HG02588 (cell line): ENCODE results near the gene VPS13D.

ENCODE experiments used
- ATAC-seq: cut with Tn5 transposase; IDR thresholded peaks from one replicate; pipeline ENCODE4 v1.9.1; 2021; ENCODE audit warnings: mild to moderate bottlenecking, moderate library complexity; ENCODE audit not compliant: unreplicated experiment

Gene VPS13D

DNA sequence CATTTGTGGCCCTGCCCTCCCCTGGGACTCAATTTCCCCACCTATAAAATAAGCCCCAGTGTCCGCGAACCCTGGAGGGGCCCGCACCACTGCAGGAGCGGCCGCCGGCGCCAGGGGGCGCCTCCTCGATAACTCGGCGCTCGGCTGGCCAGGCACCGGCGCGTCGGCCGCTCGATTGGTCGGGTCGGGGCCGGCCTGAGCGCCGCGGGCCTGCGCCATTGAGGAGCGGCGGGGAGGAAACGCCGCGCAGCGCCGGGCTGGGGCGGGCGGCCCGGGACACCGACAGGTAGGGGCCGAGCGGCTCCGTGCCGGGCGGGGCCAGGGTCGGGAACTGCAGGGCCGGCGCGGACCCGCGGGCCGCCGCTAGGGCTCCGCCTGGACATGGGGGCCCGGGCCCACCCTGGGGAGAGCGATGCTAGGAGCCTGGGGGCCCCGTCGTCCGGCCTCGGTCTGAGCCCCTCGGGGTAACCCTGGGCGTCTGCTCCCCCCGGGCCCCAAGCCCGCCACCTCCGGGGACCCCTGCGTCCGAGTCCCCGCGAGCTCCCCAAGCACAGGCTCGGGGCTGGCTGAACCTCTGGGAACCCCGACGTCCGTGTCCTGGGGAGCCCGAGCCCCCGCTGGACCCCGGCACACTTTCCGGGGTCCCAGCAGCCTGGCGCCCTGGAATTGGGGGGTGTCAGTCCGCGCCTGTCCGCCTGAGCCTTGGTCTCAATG lies at the start of gene VPS13D:
Gene VPS13D (plus strand): TSS at position 196 of the 714 bp plus-strand sequence. CDS start 4,237 bp downstream, outside the sequence.
- peak; percentile 84 for ATAC-seq

DNA sequence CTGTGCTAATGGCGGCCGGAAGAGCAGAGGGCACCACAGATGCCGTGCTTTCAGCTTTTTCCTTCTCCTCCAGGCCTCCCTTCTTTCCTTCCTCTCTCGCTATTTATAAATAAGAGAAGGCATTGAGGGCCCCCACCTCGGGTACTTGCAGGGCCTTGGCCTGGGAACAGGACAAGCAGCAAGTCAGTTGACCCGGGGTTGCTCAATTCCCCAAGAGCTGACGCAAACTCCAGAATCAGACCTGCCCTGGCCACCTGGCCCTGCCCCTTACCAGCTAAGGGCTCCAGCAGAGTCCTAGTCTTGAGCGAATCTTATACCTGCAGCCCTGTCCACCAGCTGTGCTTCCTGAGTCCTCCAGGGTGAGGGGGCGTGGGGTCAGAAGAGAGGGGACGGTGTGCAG lies 49.5 kb upstream of the VPS13D start:
- ATAC-seq: no peak

DNA sequence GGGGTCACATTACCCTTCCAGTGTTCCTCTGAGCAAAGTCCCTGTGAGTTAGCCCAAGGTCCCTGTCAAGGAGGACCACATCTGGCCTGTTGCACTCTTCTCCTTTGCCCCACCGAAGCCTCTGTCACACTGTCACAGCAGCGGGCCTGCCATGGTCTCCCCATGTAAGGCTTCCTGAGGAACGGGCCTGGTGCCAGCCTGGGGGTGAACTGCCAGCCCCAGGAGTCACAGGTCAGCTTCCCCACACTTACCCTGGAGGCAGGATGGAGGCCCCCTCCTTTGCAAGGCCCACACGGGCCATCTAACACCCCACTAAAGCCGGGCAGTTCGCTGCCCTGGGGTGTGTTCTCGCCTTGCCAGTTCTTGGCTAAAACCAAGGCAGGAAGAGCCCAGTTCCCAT lies 48.9 kb upstream of the VPS13D start:
- no peak for ATAC-seq

GRCh38 chr1:12181568-12181967 lies 48.3 kb upstream of the VPS13D start:
- ATAC-seq: no peak

GRCh38 chr1:12182410-12182984 lies 47.3 kb upstream of the VPS13D start:
- no peak for ATAC-seq

DNA sequence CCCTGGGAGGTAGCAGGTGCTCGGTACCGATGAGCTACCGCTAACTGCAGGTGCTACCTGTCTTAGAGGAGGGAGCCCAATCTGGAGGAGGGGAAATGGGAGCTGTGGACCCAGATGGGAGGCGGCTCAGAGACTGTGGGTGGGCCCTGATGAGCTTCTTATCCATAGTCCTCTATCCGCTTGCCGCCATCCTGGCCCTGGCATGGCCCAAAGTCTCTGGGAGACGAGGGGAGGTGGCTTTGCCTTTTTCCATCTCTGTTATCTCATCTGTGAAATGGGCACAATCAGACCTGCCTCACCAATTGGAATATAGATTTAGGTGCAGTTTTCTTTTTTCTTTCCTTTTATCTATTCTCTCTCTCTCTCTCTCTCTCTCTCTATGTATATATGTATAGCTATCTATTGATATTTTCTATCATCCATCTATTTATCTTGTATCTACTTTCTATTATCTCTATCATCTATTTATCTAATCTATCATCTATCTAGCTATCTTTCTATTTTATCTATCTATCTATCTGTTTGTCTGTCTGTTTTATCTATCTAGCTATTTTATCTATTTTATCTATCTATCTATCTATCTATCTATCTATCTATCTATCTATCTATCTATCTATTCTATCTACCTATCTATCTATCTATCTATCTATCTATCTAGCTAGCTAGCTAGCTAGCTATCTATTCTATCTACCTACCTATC lies 46.6 kb upstream of the VPS13D start:
- no peak for ATAC-seq

DNA sequence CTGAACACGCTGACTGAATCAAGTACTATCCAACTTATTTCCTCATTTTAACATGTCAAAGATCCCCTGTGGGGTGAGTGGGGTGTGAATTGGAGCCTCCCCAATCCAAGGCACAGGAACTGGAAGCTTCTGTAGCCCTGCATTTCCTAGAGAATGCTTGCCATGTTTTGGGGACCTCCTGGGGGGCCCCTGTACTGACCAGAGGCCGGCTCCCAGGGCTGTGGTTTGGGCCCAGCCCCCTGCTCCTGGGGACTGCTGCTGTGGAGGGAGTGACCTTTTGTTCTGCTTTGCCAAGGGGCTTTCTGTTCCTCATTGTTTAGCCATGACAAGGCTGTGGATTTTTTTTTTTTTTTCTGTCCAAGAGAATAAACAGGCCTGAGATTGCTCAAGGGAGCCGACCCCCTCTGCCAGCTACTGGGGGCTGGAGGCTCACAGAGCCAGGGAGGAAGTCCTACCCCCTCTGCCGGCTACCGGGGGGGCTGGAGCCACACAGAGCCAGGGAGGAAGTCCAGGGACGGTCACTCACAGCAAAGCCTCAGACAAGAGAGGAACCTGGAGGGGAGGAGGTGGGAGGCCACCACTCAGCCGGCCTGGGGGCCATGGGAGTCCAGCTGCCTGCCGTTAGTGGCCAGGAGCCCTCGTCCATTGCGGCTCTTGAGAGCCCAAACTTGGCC lies 45.7 kb upstream of the VPS13D start:
- no peak for ATAC-seq

- ATAC-seq: no peak
Measured at GRCh38 chr1:12185036-12185917, 44.6 kb upstream of the VPS13D start.

DNA sequence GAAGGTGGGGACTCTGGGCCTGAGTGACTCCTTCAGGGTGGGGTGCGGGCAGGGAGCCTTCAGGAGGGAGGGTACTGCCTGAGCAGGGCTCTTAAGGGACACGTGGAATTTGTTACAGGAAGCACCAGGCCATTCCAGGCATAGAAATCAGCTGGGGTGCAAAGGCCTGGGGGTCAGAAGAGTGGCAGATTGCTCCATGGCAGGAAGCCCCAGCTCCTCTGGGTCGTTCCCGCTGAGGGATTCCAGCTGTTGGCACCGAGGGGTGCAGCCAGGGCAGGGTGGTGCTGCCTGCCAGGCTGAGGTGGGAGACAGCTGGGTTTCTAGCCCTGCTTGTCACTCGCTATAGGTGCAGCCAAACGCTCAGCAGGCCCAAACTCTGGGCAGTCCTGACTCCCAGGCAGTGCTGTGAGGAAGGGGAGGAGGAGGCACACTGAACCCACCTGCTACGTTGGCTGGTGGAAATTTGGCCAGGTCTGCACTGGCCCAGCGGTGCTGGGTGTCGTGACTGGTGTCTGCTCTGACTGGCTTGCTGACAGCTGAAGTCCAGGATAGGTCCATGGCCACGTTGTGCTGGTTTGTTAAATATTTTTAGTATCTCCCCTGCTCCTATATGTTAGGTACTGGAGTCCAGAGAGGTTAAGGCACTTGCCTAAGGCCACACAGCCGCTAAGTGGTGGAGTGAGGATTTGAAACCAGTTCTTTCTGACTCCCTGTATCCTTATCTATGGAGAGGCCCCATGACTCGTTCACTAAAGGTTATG lies 43.7 kb upstream of the VPS13D start:
- ATAC-seq: no peak

DNA sequence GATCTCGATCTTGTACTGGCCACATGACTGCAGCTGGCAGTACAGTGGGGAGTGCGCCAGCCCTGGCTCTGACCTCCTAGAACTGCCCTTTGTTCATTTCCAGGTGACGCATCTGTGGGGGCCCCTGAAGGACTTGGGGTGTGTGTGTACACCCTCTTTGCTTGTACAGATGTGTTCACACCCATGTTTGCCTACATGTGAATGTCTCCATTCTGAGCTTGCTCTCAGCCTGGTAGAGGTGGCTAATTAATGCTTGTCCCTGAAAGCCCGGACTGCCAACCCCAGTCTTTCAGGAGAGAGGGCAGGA lies 43.2 kb upstream of the VPS13D start:
- no peak for ATAC-seq

DNA sequence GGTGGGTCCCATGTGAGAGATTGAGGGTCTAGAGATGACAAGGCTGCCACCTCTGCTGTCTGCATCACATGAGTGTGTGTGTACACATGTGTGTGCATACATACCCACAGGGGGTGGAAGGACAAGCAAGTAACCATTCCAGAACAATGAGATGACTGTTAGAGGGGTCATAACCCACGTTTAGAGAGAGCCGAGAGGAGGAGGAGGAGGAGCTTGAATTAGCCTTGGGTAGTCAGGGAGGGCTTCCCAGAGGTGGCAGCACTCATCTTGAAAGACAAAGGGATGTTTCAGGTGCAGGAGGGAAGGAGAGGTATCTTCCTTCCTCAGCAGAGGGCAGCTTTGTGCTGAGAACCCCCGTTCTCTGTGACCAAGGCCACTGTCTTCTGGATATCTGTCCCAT lies 41.7 kb upstream of the VPS13D start:
- ATAC-seq: no peak

DNA sequence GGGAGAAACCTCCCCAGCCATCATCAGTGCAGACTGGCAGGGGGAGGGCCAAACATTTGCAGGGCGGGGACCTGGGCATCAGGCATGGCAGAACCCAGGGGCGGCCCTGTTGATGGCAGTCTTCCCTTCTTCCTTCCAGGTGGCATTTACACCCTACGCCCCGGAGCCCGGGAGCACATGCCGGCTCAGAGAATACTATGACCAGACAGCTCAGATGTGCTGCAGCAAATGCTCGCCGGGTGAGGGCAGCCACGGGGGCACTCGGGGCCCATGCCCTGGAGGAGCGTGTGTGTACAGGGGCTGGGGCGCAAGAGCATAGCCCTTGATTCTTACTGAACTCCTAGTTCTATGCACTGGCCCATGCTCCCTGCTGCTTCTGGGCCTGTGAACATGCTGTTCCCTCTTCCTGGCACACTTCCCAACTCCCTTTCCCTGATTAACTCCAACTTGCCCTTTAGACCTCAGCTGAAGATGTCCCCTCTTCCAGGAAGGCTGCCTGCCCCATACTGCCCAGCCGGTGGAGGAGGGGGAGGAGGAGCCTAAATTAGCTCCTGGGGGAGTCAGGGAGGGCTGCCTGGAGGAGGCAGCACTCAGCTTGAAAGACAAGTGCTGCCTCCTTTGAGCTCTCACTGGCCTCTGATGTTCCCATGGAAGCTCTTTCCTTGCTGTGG lies 41.0 kb upstream of the VPS13D start:
- ATAC-seq: no peak

- ATAC-seq: no peak
Measured at GRCh38 chr1:12189328-12189682, 40.5 kb upstream of the VPS13D start.

DNA sequence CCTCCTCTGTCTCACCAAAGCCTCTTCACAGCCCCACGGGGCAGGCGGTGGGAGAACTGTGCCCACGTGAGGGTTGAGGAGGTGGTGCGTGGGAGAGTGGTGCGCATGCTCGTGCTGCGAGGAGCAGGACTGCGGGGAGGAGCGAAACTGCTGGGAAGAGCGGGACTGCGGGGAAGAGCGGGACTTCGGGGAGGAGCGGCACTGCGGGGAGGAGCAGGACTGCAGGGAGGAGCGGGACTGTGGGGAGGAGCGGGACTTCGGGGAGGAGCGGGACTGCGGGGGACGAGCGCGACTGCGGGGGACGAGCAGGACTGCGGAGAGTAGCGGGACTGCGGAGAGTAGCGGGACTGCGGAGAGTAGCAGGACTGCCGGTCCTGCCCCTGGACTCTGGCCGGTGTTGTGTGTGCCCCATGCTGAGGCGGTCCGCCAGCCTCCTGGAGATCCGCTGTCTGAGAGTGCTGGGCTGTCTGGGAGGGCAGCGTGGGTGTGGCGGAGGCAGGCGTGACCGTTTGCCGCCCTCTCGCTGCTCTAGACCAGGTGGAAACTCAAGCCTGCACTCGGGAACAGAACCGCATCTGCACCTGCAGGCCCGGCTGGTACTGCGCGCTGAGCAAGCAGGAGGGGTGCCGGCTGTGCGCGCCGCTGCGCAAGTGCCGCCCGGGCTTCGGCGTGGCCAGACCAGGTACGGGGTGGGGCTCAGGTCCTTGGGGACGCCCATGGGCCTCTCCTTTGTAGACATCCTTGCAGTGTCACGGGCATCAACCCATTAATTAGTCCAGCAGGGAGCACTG lies 38.4 kb upstream of the VPS13D start:
- no peak for ATAC-seq

DNA sequence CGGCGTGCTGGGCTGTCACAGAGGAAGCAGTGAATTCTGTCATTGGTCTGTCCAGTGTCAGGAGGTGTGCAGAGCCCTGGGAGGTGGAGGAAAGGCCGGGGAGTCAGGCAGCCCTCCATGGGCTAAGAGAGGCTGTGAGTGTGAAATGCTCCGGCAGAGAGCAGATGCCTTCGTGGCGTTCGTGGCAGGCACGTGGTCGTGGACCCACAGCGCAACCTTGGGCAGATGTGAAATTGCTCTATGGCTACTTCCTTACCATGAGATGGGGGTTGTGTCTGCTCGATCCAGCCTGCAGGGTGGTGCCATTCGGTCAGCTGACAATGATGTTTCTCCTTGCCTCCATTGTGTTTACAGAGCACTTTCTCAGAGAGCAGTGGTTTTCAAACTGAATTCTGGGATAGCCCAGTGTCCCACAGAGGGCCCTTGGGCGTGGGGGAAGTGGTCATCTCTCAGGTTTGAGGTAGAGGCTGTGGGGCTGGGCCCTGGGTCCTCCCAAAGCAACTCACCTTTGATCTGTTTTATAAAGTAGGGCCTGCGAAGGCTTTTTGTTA lies 35.1 kb upstream of the VPS13D start:
- no peak for ATAC-seq

GRCh38 chr1:12195416-12195815 lies 34.4 kb upstream of the VPS13D start:
- ATAC-seq: no peak

- ATAC-seq: no peak
Measured at GRCh38 chr1:12196641-12197482, 33.0 kb upstream of the VPS13D start.

DNA sequence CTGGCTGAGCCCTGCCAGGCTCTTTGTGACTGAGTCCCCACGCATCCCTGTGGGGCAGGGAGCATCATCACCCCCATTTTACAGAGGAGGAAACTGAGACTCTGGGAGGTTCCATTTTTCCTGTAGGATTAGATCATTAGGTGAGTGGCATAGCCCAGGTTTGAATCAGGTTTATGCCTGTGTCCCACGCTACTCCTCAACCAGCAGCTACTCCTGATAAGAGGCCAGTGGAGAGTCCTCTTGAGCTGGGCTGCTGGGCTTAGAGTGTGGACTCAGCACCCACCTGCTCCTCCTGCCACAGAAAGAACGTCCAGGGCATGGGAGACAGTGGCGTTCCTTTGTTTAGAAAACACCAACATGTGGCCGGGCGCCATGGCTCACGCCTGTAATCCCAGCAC lies 32.3 kb upstream of the VPS13D start:
- no peak for ATAC-seq
